ENCODE data around the gene OTULIN.

The OTULIN gene

GRCh38 chr5:14720236-14720923 is 55.9 kb downstream of the OTULIN start:
- no peak for DNase-seq (ENCODE audit: low read depth, low spot score)

- DNase-seq (ENCODE audit: low read depth, low spot score) = no peak
Observed at GRCh38 chr5:14721990-14722656, 57.6 kb downstream of the OTULIN start.

- no peak for DNase-seq (ENCODE audit: low read depth, low spot score)
Observed at GRCh38 chr5:14722923-14723322, 58.4 kb downstream of the OTULIN start.

GRCh38 chr5:14723701-14724132 is 59.2 kb downstream of the OTULIN start:
- DNase-seq (ENCODE audit: low read depth, low spot score) = no peak

- DNase-seq (ENCODE audit: low read depth, low spot score) = no peak
Observed at GRCh38 chr5:14724633-14725032, 60.1 kb downstream of the OTULIN start.

GRCh38 chr5:14726066-14726838 is 61.7 kb downstream of the OTULIN start:
- no peak for DNase-seq (ENCODE audit: low read depth, low spot score)

- DNase-seq (ENCODE audit: low read depth, low spot score) = peak; percentile 41
Observed at GRCh38 chr5:14727428-14727865, 62.9 kb downstream of the OTULIN start.

- DNase-seq (ENCODE audit: low read depth, low spot score) = no peak
Observed at GRCh38 chr5:14727928-14728458, 63.5 kb downstream of the OTULIN start.

GRCh38 chr5:14728459-14728938 is 64.0 kb downstream of the OTULIN start:
- DNase-seq (ENCODE audit: low read depth, low spot score) = no peak

GRCh38 chr5:14729448-14730385 is 65.2 kb downstream of the OTULIN start:
- DNase-seq (ENCODE audit: low read depth, low spot score) = no peak

GRCh38 chr5:14730466-14730865 is 65.9 kb downstream of the OTULIN start:
- DNase-seq (ENCODE audit: low read depth, low spot score) = no peak

GRCh38 chr5:14730881-14731280 is 66.4 kb downstream of the OTULIN start:
- no peak for DNase-seq (ENCODE audit: low read depth, low spot score)

GRCh38 chr5:14732991-14733390 is 68.5 kb downstream of the OTULIN start:
- no peak for DNase-seq (ENCODE audit: low read depth, low spot score)

GRCh38 chr5:14733661-14734060 is 69.1 kb downstream of the OTULIN start:
- no peak for DNase-seq (ENCODE audit: low read depth, low spot score)

GRCh38 chr5:14734396-14734795 is 69.9 kb downstream of the OTULIN start:
- no peak for DNase-seq (ENCODE audit: low read depth, low spot score)

- DNase-seq (ENCODE audit: low read depth, low spot score) = no peak
Observed at GRCh38 chr5:14735944-14736343, 71.4 kb downstream of the OTULIN start.

- no peak for DNase-seq (ENCODE audit: low read depth, low spot score)
Observed at GRCh38 chr5:14737291-14737690, 72.8 kb downstream of the OTULIN start.

- DNase-seq (ENCODE audit: low read depth, low spot score) = no peak
Observed at GRCh38 chr5:14738050-14738449, 73.5 kb downstream of the OTULIN start.

- DNase-seq (ENCODE audit: low read depth, low spot score) = no peak
Observed at GRCh38 chr5:14739538-14739937, 75.0 kb downstream of the OTULIN start.

- DNase-seq (ENCODE audit: low read depth, low spot score) = no peak
Observed at GRCh38 chr5:14739981-14740380, 75.5 kb downstream of the OTULIN start.

GRCh38 chr5:14741131-14741530 is 76.6 kb downstream of the OTULIN start:
- no peak for DNase-seq (ENCODE audit: low read depth, low spot score)

Measured in activated naive CD8-positive, alpha-beta T cell treated with anti-CD3 and anti-CD28 coated beads, Interleukin-2, amount 50 U/mL, for 16 hours (primary cell).